ENCODE results near the gene SNCB. TPM values are rescaled to one million over a fixed set of nuclear protein-coding genes. Genes with fewer than 3 reads are reported as not detected.

The SNCB gene
- total RNA-seq, 1 donor from 2014 or later = not detected

GRCh38 chr5:176644294-176644693 is 14.0 kb upstream of the SNCB start:
- no peak for DNase-seq (ENCODE audit: extremely low spot score in 2 of 2)
- intact Hi-C loops (cut with DNase I) = no loop called here
- Histone ChIP-seq H3K9me3 (no peaks in the 10 kb centered on the region), H3K36me3 (no peaks in the 10 kb centered on the region), H3K4me3 (no peak overlapping the region), H3K4me1 (peaks cover 23% of the 10 kb centered on the region), H3K27ac (no peak overlapping the region), H3K27me3 (no peaks in the 10 kb centered on the region)
- TF ChIP-seq POLR2A (IDR thresholded peaks at IDR 0.05) (no peak), POLR2AphosphoS5 (IDR thresholded peaks at IDR 0.05; ENCODE audit: insufficient read depth in 1 of 2, low read depth in 1 of 2) (no peak)
- TF ChIP-seq, protein P1, sequence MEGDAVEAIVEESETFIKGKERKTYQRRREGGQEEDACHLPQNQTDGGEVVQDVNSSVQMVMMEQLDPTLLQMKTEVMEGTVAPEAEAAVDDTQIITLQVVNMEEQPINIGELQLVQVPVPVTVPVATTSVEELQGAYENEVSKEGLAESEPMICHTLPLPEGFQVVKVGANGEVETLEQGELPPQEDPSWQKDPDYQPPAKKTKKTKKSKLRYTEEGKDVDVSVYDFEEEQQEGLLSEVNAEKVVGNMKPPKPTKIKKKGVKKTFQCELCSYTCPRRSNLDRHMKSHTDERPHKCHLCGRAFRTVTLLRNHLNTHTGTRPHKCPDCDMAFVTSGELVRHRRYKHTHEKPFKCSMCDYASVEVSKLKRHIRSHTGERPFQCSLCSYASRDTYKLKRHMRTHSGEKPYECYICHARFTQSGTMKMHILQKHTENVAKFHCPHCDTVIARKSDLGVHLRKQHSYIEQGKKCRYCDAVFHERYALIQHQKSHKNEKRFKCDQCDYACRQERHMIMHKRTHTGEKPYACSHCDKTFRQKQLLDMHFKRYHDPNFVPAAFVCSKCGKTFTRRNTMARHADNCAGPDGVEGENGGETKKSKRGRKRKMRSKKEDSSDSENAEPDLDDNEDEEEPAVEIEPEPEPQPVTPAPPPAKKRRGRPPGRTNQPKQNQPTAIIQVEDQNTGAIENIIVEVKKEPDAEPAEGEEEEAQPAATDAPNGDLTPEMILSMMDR (IDR thresholded peaks at IDR 0.05) = no peak

- Histone ChIP-seq H3K27me3 (no peaks in the 10 kb centered on the region), H3K36me3 (no peaks in the 10 kb centered on the region), H3K9me3 (no peaks in the 10 kb centered on the region), H3K4me1 (peaks cover 18% of the 10 kb centered on the region), H3K27ac (no peak overlapping the region), H3K4me3 (no peak overlapping the region)
- DNase-seq (ENCODE audit: extremely low spot score in 2 of 2) = no peak
- TF ChIP-seq POLR2A (IDR thresholded peaks at IDR 0.05) = no peak
- TF ChIP-seq, protein P1 (IDR thresholded peaks at IDR 0.05) = no peak
- no peak for TF ChIP-seq POLR2AphosphoS5 (IDR thresholded peaks at IDR 0.05; ENCODE audit: insufficient read depth in 1 of 2, low read depth in 1 of 2)
- intact Hi-C loops (cut with DNase I) = no loop called here
These were observed 13.3 kb upstream of the SNCB start for GRCh38 chr5:176643491-176644219.

DNA sequence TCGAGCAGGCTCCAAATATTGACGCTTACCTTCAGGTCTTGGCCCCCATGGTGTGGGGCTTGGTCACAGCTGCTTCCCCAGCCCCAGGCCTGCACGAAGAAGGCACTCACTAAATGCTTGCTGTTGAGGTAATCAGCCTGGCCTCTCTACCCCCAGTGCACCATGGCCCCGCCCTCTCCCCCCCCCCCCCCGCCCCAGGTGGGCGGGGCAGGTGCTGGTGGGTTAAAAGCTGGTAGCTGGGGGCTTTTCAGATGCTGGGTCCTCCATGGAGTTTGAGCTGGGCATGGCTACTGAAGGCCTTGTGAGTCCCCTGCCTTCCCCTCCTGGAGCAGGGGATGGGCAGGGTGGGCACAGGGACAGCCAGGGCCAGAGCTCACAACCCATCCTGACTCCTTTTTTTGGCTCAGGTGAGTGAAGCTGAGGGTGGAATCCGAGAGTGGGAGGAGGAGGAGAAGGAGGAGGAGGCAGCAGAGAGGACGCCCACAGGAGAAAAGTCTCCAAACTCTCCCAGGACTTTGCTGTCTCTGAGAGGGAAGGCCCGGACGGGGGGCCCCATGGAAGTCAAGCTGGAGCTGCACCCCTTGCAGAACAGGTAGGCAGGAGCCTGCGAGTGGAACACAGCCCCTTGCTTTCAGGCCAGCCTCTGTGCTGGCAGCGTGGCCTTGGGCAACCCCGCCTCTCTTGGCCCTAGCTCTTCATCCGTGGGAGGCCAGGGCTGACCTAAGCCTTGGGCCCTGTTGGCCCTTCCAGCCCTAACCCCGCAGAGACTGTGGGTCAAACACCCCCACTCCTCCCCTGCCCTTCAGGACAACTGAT is 12.5 kb upstream of the SNCB start:
- intact Hi-C loops (cut with DNase I) = no loop called here
- Histone ChIP-seq H3K36me3 (no peaks in the 10 kb centered on the region), H3K9me3 (no peaks in the 10 kb centered on the region), H3K4me3 (no peak overlapping the region), H3K27ac (no peak overlapping the region), H3K4me1 (peaks cover 10% of the 10 kb centered on the region), H3K27me3 (no peaks in the 10 kb centered on the region)
- no peak for DNase-seq (ENCODE audit: extremely low spot score in 2 of 2)
- TF ChIP-seq POLR2A (IDR thresholded peaks at IDR 0.05) = no peak
- TF ChIP-seq, protein P1 (IDR thresholded peaks at IDR 0.05) = no peak
- TF ChIP-seq POLR2AphosphoS5 (IDR thresholded peaks at IDR 0.05; ENCODE audit: insufficient read depth in 1 of 2, low read depth in 1 of 2) = no peak

DNA sequence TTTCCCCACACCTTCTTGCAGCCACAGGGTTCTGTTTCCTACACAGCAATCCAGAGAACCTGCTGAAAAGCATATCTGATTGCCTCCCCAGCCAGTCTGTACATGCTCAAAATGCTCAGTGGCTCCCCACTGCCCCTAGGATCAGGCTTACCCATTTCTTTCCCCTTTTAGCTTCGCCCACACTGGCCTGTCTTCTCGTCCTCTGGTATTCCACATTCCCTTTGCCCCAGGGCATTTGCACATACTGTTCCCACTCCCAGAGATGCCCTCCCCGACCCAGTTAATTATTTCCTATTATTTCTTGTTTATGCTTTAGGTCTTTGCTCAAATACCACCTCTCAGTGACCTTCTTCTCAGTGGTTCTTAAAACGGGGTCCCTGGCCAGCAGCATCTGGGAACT is 10.3 kb upstream of the SNCB start:
- no peaks in the 10 kb centered on the region for H3K27me3 ChIP-seq
- H3K9me3 ChIP-seq = no peaks in the 10 kb centered on the region
- intact Hi-C loops (cut with DNase I) = no loop called here
- H3K4me3 ChIP-seq = no peak overlapping the region
- H3K4me1 ChIP-seq = no peaks in the 10 kb centered on the region
- H3K27ac ChIP-seq = no peak overlapping the region
- no peak for DNase-seq (ENCODE audit: extremely low spot score in 2 of 2)
- no peak for TF ChIP-seq POLR2AphosphoS5 (IDR thresholded peaks at IDR 0.05; ENCODE audit: insufficient read depth in 1 of 2, low read depth in 1 of 2)
- TF ChIP-seq, protein P1 (IDR thresholded peaks at IDR 0.05) = no peak
- no peak for TF ChIP-seq POLR2A (IDR thresholded peaks at IDR 0.05)
- no peaks in the 10 kb centered on the region for H3K36me3 ChIP-seq

DNA sequence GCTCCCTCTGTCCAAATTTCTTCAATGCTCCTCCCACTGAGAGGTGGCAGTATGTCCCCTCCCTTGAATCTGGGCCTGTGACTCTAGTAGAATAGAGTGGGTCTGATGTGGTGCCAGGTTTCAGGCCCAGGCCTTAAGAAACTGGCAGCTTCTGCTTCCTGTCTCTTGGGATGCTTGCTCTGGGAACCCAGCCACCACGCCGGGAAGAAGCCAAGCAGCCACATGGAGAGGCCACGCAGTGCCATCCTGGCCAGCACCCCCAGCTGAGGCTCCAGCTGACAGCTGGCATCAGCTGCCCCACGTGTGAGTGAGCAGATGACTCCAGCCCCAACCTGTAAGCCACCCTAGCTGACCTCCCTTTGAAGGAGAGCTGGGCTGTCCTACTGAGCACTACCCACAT is 9.6 kb upstream of the SNCB start:
- no peak for DNase-seq (ENCODE audit: extremely low spot score in 2 of 2)
- Histone ChIP-seq H3K27me3 (no peaks in the 10 kb centered on the region), H3K27ac (no peak overlapping the region), H3K9me3 (no peaks in the 10 kb centered on the region), H3K4me1 (no peaks in the 10 kb centered on the region), H3K4me3 (no peak overlapping the region), H3K36me3 (no peaks in the 10 kb centered on the region)
- no peak for TF ChIP-seq POLR2A (IDR thresholded peaks at IDR 0.05)
- TF ChIP-seq, protein P1 (IDR thresholded peaks at IDR 0.05) = no peak
- intact Hi-C loops (cut with DNase I) = no loop called here

All from vagina (tissue), 2 donors.